GM10266 (cell line): ENCODE results near the gene CLDND1.

Experiments used
- DNase-seq: peaks from one replicate; pipeline ENCODE4 v3.0.0; 2012; ENCODE audit errors: extremely low spot score
- CTCF ChIP-seq: IDR thresholded peaks from 2 replicates; pipeline ENCODE4 v1.5.1; 2012; ENCODE audit warnings: mild to moderate bottlenecking, low read depth; ENCODE audit not compliant: control insufficient read depth, insufficient read depth; ENCODE audit errors: missing control alignments

Gene CLDND1

GRCh38 chr3:98548544-98548943 is 25.8 kb upstream of the CLDND1 start:
- no peak for TF ChIP-seq CTCF
- DNase-seq: no peak

GRCh38 chr3:98545940-98546339 is 23.2 kb upstream of the CLDND1 start:
- DNase-seq: no peak
- no peak for TF ChIP-seq CTCF

GRCh38 chr3:98542623-98543022 is 19.9 kb upstream of the CLDND1 start:
- DNase-seq: no peak
- no peak for TF ChIP-seq CTCF

GRCh38 chr3:98541695-98542094 is 19.0 kb upstream of the CLDND1 start:
- no peak for DNase-seq
- no peak for TF ChIP-seq CTCF

- DNase-seq: no peak
- TF ChIP-seq CTCF: no peak
Measured at GRCh38 chr3:98540346-98540745, 17.6 kb upstream of the CLDND1 start.

GRCh38 chr3:98536456-98537017 is 13.8 kb upstream of the CLDND1 start:
- peak; percentile 41 for DNase-seq
- TF ChIP-seq CTCF: no peak

GRCh38 chr3:98534734-98535133 is 12.0 kb upstream of the CLDND1 start:
- no peak for TF ChIP-seq CTCF
- no peak for DNase-seq
